Subcutaneous abdominal adipose tissue (tissue), 5 donors: ENCODE measurements around the gene EPB41L4B.

Experiments
- H3K27ac ChIP-seq: one replicate; pipeline ENCODE4 v1.7.0; 2013; ENCODE audit warnings: low read depth, mild to moderate bottlenecking, inconsistent platforms, low read length, moderate library complexity
- H3K27me3 ChIP-seq, 5 donors: one replicate each; pipeline ENCODE4 v1.7.0; 2013; ENCODE audit warnings: low read length in 5 of 5, inconsistent platforms in 1 of 5; ENCODE audit not compliant: control insufficient read depth in 5 of 5, insufficient read depth in 4 of 5
- H3K36me3 ChIP-seq, 5 donors: one replicate each; pipeline ENCODE4 v1.7.0; 2013; ENCODE audit warnings: low read length in 5 of 5; ENCODE audit not compliant: control insufficient read depth in 5 of 5, insufficient read depth in 5 of 5
- H3K4me1 ChIP-seq, 5 donors: one replicate each; pipeline ENCODE4 v1.7.0; 2013; ENCODE audit warnings: low read length in 5 of 5, mild to moderate bottlenecking in 3 of 5, moderate library complexity in 1 of 5; ENCODE audit not compliant: control insufficient read depth in 5 of 5, insufficient read depth in 5 of 5
- H3K4me3 ChIP-seq, 5 donors: one replicate each; pipeline ENCODE4 v1.7.0; 2013; ENCODE audit warnings: low read length in 5 of 5, low read depth in 1 of 5
- H3K9ac ChIP-seq, 5 donors: one replicate each; pipeline ENCODE4 v1.7.0; 2013; ENCODE audit warnings: low read length in 5 of 5, mild to moderate bottlenecking in 4 of 5, moderate library complexity in 3 of 5
- H3K9me3 ChIP-seq, 5 donors: one replicate each; pipeline ENCODE4 v1.7.0; 2013; ENCODE audit warnings: low read length in 5 of 5; ENCODE audit not compliant: control insufficient read depth in 5 of 5
- donor health status: healthy.
- donor health status: healthy.
- donor health status: healthy.
- donor health status: healthy.
- donor health status: healthy.

Gene EPB41L4B

GRCh38 chr9:109193974-109194556, 126.8 kb downstream of the EPB41L4B start:
- no peaks in the 10 kb centered on the region for H3K9me3 ChIP-seq
- no peak overlapping the region for H3K27ac ChIP-seq

GRCh38 chr9:109192732-109193361, 128.0 kb downstream of the EPB41L4B start:
- H3K36me3 ChIP-seq: peaks cover 0 to 16% (median 10%) of the 10 kb centered on the region in 5 donors
- H3K9ac ChIP-seq: no peak overlapping the region
- peaks cover 0 to 6% (median 1%) of the 10 kb centered on the region in 5 donors for H3K4me1 ChIP-seq
- H3K27me3 ChIP-seq: no peaks in the 10 kb centered on the region
- no peak overlapping the region for H3K27ac ChIP-seq
- no peaks in the 10 kb centered on the region for H3K9me3 ChIP-seq
- no peak overlapping the region for H3K4me3 ChIP-seq

More at GRCh38 chr9:109193974-109194556, 126.8 kb downstream of the EPB41L4B start:
- Histone ChIP-seq H3K4me3 (no peak overlapping the region), H3K36me3 (peaks cover 0 to 16% (median 10%) of the 10 kb centered on the region in 5 donors), H3K9ac (no peak overlapping the region), H3K27me3 (no peaks in the 10 kb centered on the region), H3K4me1 (peaks cover 0 to 10% (median 6%) of the 10 kb centered on the region in 5 donors)

- no peaks in the 10 kb centered on the region for H3K4me1 ChIP-seq
- H3K27ac ChIP-seq: no peak overlapping the region
- H3K36me3 ChIP-seq: peaks cover 0 to 20% (median 10%) of the 10 kb centered on the region in 5 donors
- no peaks in the 10 kb centered on the region for H3K9me3 ChIP-seq
- H3K27me3 ChIP-seq: no peaks in the 10 kb centered on the region
- H3K9ac ChIP-seq: no peak overlapping the region
- no peak overlapping the region for H3K4me3 ChIP-seq
These were observed 129.1 kb downstream of the EPB41L4B start for GRCh38 chr9:109191746-109192145.

DNA sequence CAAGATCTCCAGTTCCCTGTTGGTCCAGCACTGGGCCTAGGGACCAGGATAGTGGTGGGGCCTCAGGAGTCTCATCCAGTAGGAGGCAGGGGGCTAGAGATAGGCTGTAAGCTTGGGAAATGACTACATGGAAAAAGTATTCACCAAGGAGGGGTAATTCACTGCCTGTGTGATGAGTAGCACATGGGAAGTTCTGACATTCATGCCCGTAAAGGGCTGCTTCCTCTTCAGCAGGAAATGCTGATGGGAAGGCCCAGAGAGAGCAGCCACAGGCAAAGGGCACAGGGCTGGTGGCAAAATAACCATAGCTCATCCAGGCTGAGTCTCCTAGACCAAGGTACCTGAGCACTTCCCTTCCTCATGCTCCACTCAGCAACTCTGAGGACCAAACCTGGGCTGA, 130.7 kb downstream of the EPB41L4B start:
- Histone ChIP-seq H3K36me3 (peaks cover 0 to 20% (median 10%) of the 10 kb centered on the region in 5 donors), H3K4me3 (no peak overlapping the region), H3K27me3 (no peaks in the 10 kb centered on the region), H3K4me1 (peaks cover 0 to 4% (median 0%) of the 10 kb centered on the region in 5 donors), H3K9me3 (no peaks in the 10 kb centered on the region), H3K27ac (no peak overlapping the region), H3K9ac (no peak overlapping the region)

GRCh38 chr9:109186857-109187520, 133.9 kb downstream of the EPB41L4B start:
- no peak overlapping the region for H3K27ac ChIP-seq
- no peak overlapping the region for H3K9ac ChIP-seq
- no peaks in the 10 kb centered on the region for H3K27me3 ChIP-seq
- H3K4me3 ChIP-seq: no peak overlapping the region
- no peaks in the 10 kb centered on the region for H3K9me3 ChIP-seq
- H3K36me3 ChIP-seq: peaks cover 0 to 20% (median 10%) of the 10 kb centered on the region in 5 donors
- H3K4me1 ChIP-seq: peaks cover 0 to 4% (median 0%) of the 10 kb centered on the region in 5 donors

GRCh38 chr9:109182940-109183798, 137.7 kb downstream of the EPB41L4B start:
- Histone ChIP-seq H3K36me3 (peaks cover 0 to 4% (median 0%) of the 10 kb centered on the region in 5 donors), H3K27ac (no peak overlapping the region), H3K27me3 (no peaks in the 10 kb centered on the region), H3K4me1 (peaks cover 0 to 4% (median 0%) of the 10 kb centered on the region in 5 donors), H3K9ac (no peak overlapping the region), H3K9me3 (no peaks in the 10 kb centered on the region), H3K4me3 (no peak overlapping the region)

GRCh38 chr9:109182550-109182939, 138.3 kb downstream of the EPB41L4B start:
- H3K9ac ChIP-seq: no peak overlapping the region
- peaks cover 0 to 4% (median 0%) of the 10 kb centered on the region in 5 donors for H3K36me3 ChIP-seq
- H3K9me3 ChIP-seq: no peaks in the 10 kb centered on the region
- H3K27me3 ChIP-seq: no peaks in the 10 kb centered on the region
- no peak overlapping the region for H3K27ac ChIP-seq
- peaks cover 0 to 4% (median 0%) of the 10 kb centered on the region in 5 donors for H3K4me1 ChIP-seq
- no peak overlapping the region for H3K4me3 ChIP-seq

DNA sequence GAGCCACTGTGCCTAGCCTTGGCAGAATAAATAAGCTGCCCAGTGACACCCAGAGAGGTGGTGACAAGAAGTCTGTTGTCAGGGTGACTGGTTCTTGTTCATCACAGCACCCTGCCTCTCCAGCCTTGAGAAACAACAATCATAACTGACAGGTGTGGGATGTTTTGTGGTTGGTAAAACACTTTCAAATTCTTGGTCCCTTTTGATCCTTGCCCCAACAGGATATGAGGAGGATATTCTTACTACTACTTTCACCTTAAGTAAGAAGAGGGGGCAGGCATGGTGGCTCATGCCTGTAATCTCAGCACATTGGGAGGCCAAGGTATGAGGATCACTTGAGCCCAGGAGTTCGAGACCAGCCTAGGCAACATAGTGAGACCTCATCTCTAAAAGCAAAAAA, 139.6 kb downstream of the EPB41L4B start:
- Histone ChIP-seq H3K4me3 (no peak overlapping the region), H3K27me3 (no peaks in the 10 kb centered on the region), H3K27ac (no peak overlapping the region), H3K9me3 (no peaks in the 10 kb centered on the region), H3K4me1 (peaks cover 0 to 4% (median 0%) of the 10 kb centered on the region in 5 donors), H3K9ac (no peak overlapping the region), H3K36me3 (no peaks in the 10 kb centered on the region)

DNA sequence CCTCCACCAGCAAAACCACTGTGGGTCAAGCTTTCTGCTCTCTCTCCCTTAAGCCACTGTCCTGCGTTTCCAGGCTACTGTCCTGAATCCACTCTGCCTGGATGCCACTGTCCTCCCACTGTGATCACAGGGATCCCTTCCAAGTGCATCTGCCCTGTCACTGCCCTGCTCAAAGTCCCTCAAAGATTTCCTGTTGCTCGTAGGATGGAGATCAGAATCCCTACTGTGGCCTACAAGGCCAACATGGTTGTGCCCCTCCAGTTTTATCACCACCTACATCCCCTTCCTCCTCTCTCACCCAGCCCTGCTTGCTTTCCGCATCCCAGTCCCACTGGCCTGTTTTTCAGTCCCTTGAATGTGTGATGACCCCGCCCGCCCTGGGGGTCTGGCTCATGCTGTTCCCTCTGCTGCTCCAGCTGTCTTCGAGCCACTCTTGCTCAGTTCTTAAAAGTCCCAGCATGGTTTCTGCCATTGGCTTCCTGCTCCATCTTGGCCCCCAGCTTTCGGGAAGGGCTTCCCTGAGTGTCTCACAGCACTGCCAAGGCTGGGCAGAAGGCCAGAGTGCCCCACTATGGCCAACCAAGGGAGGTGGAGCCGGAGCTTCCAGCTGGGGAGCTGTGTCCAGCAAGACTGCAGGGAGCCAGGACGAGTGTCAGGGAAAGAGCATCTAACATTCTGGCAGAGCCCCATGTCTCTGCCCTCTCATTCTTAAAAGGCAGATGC, 140.9 kb downstream of the EPB41L4B start:
- Histone ChIP-seq H3K9me3 (no peaks in the 10 kb centered on the region), H3K4me3 (no peak overlapping the region), H3K36me3 (peaks cover 0 to 5% (median 0%) of the 10 kb centered on the region in 5 donors), H3K4me1 (no peaks in the 10 kb centered on the region), H3K9ac (no peak overlapping the region), H3K27me3 (no peaks in the 10 kb centered on the region), H3K27ac (no peak overlapping the region)
